Measurements from ENCODE around the gene SLC8A1.

Gene SLC8A1

DNA sequence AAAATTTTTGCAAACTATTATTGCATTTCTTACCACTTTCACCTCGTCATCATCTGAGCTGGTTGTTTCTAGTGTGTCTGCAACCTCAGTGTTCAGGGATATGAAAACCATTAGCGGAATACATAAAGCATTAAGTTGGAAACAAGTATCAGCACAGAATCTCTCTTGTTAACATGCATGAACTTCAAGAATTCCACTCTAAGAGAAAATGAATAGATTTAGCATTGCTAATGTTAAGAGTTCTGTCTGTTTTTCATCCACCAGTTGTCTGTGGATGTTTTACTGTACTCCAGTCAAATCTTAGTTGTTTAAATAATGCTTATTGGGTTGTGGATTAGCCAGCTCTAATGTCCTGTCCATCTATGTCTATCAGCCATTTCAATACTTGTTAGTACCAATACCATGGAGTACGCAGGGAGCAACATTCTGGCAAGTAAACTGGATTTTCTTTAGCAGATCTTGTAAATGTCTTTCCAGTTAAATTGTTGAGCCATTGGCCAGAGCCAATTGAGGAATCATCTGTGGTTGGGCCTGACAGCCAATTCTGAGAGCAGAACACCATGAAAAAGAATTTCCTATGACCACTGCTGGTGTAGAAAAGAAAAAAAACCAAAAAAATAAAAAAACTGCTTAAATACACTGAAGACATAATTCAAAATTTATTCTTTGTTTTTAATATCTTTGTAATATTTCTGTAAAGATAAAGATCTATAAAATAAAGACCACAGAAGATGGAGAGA lies 82.5 kb downstream of the SLC8A1 start:
- Histone ChIP-seq H3K4me1 (peaks cover 0 to 70% (median 14%) of the 10 kb centered on the region in 4 donors), H3K27me3 (no peaks in the 10 kb centered on the region), H3K36me3 (no peaks in the 10 kb centered on the region), H3K9me3 (no peaks in the 10 kb centered on the region), H3K27ac (peak overlapping the region in 1 of 2 donors; percentile 0), H3K4me3 (no peak overlapping the region)
- TF ChIP-seq, protein P1, sequence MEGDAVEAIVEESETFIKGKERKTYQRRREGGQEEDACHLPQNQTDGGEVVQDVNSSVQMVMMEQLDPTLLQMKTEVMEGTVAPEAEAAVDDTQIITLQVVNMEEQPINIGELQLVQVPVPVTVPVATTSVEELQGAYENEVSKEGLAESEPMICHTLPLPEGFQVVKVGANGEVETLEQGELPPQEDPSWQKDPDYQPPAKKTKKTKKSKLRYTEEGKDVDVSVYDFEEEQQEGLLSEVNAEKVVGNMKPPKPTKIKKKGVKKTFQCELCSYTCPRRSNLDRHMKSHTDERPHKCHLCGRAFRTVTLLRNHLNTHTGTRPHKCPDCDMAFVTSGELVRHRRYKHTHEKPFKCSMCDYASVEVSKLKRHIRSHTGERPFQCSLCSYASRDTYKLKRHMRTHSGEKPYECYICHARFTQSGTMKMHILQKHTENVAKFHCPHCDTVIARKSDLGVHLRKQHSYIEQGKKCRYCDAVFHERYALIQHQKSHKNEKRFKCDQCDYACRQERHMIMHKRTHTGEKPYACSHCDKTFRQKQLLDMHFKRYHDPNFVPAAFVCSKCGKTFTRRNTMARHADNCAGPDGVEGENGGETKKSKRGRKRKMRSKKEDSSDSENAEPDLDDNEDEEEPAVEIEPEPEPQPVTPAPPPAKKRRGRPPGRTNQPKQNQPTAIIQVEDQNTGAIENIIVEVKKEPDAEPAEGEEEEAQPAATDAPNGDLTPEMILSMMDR (IDR thresholded peaks at IDR 0.05), result no peak
- intact Hi-C loops (cut with DNase I; ENCODE audit: low total_unique reads), result no loop called here
- no peak for DNase-seq

DNA sequence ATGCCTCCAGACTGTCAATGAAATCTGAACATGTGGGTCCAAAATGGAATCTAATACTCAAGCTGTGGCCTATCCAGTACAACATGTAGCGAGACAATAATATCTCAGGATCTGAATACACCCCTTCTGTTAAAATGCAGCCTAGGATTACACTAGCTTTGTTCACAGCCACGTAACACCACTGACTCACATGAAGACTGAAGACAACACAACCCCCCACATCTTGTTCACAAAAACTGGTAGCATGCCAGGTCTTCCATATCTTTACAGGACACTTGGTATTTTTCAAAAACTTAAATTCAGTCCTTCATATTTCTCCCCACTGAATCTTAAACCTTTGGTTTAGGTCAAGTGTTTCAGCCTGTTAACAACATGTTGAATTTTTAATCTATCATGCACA lies 84.2 kb downstream of the SLC8A1 start:
- Histone ChIP-seq H3K4me1 (peaks cover 0 to 65% (median 13%) of the 10 kb centered on the region in 4 donors), H3K36me3 (no peaks in the 10 kb centered on the region), H3K27me3 (no peaks in the 10 kb centered on the region), H3K4me3 (no peak overlapping the region), H3K27ac (no peak overlapping the region), H3K9me3 (no peaks in the 10 kb centered on the region)
- intact Hi-C loops (cut with DNase I; ENCODE audit: low total_unique reads), result no loop called here
- TF ChIP-seq, protein P1 (IDR thresholded peaks at IDR 0.05), result no peak
- DNase-seq, result no peak

DNA sequence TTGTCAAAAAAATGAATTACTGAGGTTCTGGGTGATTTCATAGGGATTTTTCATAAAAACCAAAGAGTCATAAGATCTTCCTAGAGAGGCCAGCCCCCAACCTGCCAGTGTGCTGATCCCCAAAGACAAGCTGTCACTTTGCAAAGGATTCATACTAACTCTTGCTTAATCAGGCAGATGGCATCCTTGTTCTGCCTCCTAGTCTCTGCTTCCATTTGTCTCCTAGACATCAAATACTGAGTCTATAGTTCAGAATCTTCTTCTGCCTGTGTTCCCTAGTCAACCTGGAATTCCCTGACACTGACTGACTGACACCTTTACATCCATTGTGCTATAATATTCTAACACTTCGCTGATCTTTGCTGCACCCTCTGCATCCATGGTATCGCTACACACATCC lies 84.9 kb downstream of the SLC8A1 start:
- TF ChIP-seq, protein P1 (IDR thresholded peaks at IDR 0.05), result no peak
- intact Hi-C loops (cut with DNase I; ENCODE audit: low total_unique reads), result no loop called here
- no peak overlapping the region for H3K27ac ChIP-seq
- no peaks in the 10 kb centered on the region for H3K36me3 ChIP-seq
- H3K9me3 ChIP-seq, result no peaks in the 10 kb centered on the region
- H3K4me1 ChIP-seq, result peaks cover 0 to 60% (median 11%) of the 10 kb centered on the region in 4 donors
- no peak overlapping the region for H3K4me3 ChIP-seq
- H3K27me3 ChIP-seq, result no peaks in the 10 kb centered on the region
- DNase-seq, result no peak

DNA sequence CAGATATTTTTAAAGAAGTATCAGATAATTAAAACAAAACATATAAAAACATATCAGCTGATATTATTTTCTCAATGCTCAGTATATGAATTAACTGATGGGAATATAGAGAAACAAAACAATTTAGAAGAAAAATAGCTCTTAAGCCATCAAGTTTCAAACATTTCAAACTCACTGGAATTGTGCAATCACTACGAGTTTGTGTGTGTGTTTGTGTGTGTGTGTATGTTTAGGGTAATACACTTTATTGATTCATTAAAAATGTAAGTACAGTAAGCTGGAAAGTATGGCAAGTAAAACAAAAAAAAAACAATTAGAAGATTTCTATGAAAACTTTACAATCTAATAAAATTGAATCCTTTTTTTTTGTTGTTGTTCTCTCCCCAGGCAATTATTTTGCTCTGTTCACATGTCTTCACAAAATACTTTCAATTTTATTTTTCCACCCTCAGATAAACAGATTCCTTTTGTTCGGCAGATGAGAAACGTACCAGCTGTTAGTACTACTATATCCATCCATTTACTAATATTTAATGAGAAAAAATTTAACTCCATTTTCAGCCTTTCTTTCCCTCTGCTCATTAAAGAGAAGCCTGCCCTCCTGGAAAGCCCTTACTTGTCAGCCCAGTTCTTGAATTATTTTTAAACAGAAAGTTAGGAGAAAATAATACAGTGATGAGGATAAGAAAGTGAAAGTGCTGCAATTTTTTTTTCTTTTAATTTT lies 87.6 kb downstream of the SLC8A1 start:
- H3K4me3 ChIP-seq, result peak overlapping the region; percentile 38 to 44
- H3K36me3 ChIP-seq, result no peaks in the 10 kb centered on the region
- no peaks in the 10 kb centered on the region for H3K27me3 ChIP-seq
- DNase-seq, result no peak
- intact Hi-C loops (cut with DNase I; ENCODE audit: low total_unique reads), result no loop called here
- TF ChIP-seq, protein P1 (IDR thresholded peaks at IDR 0.05), result no peak
- no peaks in the 10 kb centered on the region for H3K9me3 ChIP-seq
- H3K27ac ChIP-seq, result peak overlapping the region; percentile 61 to 64
- peaks cover 0 to 49% (median 9%) of the 10 kb centered on the region in 4 donors for H3K4me1 ChIP-seq

DNA sequence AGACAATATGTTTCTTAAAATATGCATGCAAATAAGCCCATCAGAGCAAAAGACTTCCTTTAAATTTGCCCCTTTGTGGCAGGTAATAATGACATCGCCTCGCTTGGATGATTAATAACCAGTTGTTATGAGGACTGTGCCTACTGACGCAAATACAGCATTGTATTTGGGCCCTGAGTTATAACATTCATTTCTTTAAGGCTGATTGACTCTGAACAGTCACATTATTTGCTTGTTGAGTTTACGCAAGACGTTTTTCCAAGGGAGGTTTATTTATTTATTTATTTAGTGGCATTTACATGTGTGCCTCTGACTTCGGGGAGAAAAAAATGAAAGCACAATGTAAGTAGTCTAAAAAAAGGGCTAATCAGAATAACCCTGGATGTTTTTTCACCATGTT lies 88.3 kb downstream of the SLC8A1 start:
- no peak for DNase-seq
- H3K36me3 ChIP-seq, result no peaks in the 10 kb centered on the region
- H3K27ac ChIP-seq, result peak overlapping the region; percentile 61 to 64
- TF ChIP-seq, protein P1 (IDR thresholded peaks at IDR 0.05), result no peak
- peak overlapping the region; percentile 38 to 44 for H3K4me3 ChIP-seq
- no peaks in the 10 kb centered on the region for H3K27me3 ChIP-seq
- no peaks in the 10 kb centered on the region for H3K9me3 ChIP-seq
- intact Hi-C loops (cut with DNase I; ENCODE audit: low total_unique reads), result no loop called here
- peaks cover 0 to 47% (median 9%) of the 10 kb centered on the region in 4 donors for H3K4me1 ChIP-seq
